ENCODE data around the gene AMBP.

AMBP gene

GRCh38 chr9:114017741-114018715, 60.1 kb downstream of the AMBP start:
- no peak for TF ChIP-seq CTCF (IDR thresholded peaks at IDR 0.05; ENCODE audit: control insufficient read depth, extremely low read depth, insufficient read depth)
- H3K4me3 ChIP-seq (ENCODE audit: low read depth, low read length) = no peak overlapping the region
- no peak for DNase-seq (ENCODE audit: low read depth)

GRCh38 chr9:114016629-114017423, 61.3 kb downstream of the AMBP start:
- no peak overlapping the region for H3K4me3 ChIP-seq (ENCODE audit: low read depth, low read length)
- no peak for TF ChIP-seq CTCF (IDR thresholded peaks at IDR 0.05; ENCODE audit: control insufficient read depth, extremely low read depth, insufficient read depth)
- DNase-seq (ENCODE audit: low read depth) = no peak

- H3K4me3 ChIP-seq (ENCODE audit: low read depth, low read length) = no peak overlapping the region
- no peak for DNase-seq (ENCODE audit: low read depth)
- TF ChIP-seq CTCF (IDR thresholded peaks at IDR 0.05; ENCODE audit: control insufficient read depth, extremely low read depth, insufficient read depth) = no peak
Measured at GRCh38 chr9:114016101-114016500, 62.0 kb downstream of the AMBP start.

- DNase-seq (ENCODE audit: low read depth) = no peak
- H3K4me3 ChIP-seq (ENCODE audit: low read depth, low read length) = no peak overlapping the region
- TF ChIP-seq CTCF (IDR thresholded peaks at IDR 0.05; ENCODE audit: control insufficient read depth, extremely low read depth, insufficient read depth) = no peak
Measured at GRCh38 chr9:114015607-114016006, 62.5 kb downstream of the AMBP start.

- DNase-seq (ENCODE audit: low read depth) = no peak
- H3K4me3 ChIP-seq (ENCODE audit: low read depth, low read length) = no peak overlapping the region
- TF ChIP-seq CTCF (IDR thresholded peaks at IDR 0.05; ENCODE audit: control insufficient read depth, extremely low read depth, insufficient read depth) = no peak
Measured at GRCh38 chr9:114014044-114014443, 64.1 kb downstream of the AMBP start.

GRCh38 chr9:114012126-114012525, 66.0 kb downstream of the AMBP start:
- no peak for DNase-seq (ENCODE audit: low read depth)
- H3K4me3 ChIP-seq (ENCODE audit: low read depth, low read length) = no peak overlapping the region
- no peak for TF ChIP-seq CTCF (IDR thresholded peaks at IDR 0.05; ENCODE audit: control insufficient read depth, extremely low read depth, insufficient read depth)
